Fibroblast of gingiva (primary cell): ENCODE data around the gene KCNE3.

Source experiments
- DNase-seq: peaks from one replicate; pipeline ENCODE4 v3.0.0-alpha.2; 2011; ENCODE audit warnings: low read depth

Gene KCNE3

GRCh38 chr11:74466916-74467885 lies at the start of gene KCNE3:
TSS of gene KCNE3 (minus strand) at chr11:74467549. CDS start at chr11:74457563, 9,986 bp downstream.
- peak; percentile 17 for DNase-seq

GRCh38 chr11:74507582-74507981 lies 40.2 kb upstream of the KCNE3 start:
- DNase-seq: no peak

DNA sequence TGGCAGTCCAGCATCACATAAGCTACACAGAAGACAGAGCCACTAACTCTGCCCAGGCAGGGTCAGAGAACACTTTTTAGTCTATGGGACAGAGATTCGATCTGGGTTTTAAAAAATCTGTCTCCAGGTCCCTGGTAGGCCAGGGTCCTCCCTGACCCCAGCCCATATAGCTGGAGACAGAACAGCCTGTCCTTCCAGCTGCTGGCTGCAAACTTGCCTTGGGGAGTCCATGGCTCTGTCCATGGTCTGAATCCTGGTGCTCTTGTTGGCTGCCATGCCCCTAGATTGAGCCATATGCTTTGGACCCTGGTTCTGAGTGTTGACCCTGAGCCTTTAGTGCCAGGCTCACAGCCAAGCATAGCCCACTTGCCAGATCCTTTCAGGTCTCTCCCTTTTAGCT lies 39.5 kb upstream of the KCNE3 start:
- DNase-seq: no peak

DNA sequence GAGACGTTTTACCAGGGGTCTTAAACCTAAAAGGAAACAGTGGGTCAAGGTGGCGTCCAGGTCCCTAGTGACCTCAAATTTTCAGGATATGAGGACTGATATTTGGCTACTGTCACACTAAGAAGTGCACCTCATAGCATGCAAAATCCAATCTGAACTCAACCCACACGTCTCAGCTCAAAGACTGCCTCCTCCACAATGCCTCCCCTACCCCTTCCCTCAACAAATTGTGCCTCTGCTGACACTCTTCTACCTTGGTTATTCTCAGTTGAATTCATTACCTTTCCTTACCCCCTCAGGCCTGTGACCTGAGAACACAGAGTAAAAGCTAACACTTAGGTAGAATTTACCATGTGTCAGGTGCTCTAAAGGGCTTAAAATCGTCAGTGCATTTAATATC lies 38.6 kb upstream of the KCNE3 start:
- DNase-seq: no peak

DNA sequence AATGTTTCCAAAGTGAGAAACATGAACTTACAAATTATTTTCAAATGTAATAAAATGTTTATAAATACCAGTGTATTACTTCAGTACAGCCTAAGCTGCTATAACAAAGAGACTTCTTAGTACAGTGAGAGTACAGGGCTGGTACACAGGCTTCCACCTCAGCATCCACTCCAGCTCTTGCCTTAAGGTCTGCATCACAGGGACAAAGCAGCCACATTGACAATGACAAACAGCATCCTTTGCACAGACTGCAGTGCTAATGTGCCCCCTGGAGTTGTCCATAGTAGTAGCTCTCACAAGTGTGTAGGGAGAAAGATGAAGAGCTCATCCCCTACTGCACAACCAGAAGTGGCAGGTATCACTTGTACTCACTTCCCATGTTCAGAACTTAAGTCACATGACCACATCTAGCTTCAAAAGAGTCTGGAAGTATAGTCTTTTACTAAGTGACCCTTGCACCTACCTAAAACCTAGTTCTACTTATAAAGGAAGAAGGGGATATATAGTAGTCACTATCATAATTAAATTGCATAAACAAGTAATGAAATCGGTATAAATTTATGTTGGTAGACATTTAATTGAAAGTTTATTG lies 36.8 kb upstream of the KCNE3 start:
- no peak for DNase-seq

DNA sequence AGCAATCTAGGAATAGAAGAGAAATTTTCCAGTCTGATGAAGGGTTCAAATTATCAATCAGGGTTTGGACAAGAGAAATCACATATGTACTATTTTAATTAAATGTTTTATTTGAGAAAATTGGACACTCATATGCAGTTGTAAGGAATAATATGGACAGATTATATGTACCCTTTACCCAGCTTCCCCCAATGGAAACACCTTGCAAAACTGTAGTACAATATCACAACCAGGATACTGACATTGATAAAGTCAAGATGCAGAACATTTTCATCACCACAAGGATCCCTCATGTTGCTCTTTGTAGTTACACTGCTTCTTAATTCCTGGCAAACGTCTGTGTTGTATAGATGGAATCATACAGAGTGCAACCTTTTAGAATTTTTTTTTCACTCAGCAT lies 27.6 kb upstream of the KCNE3 start:
- no peak for DNase-seq

DNA sequence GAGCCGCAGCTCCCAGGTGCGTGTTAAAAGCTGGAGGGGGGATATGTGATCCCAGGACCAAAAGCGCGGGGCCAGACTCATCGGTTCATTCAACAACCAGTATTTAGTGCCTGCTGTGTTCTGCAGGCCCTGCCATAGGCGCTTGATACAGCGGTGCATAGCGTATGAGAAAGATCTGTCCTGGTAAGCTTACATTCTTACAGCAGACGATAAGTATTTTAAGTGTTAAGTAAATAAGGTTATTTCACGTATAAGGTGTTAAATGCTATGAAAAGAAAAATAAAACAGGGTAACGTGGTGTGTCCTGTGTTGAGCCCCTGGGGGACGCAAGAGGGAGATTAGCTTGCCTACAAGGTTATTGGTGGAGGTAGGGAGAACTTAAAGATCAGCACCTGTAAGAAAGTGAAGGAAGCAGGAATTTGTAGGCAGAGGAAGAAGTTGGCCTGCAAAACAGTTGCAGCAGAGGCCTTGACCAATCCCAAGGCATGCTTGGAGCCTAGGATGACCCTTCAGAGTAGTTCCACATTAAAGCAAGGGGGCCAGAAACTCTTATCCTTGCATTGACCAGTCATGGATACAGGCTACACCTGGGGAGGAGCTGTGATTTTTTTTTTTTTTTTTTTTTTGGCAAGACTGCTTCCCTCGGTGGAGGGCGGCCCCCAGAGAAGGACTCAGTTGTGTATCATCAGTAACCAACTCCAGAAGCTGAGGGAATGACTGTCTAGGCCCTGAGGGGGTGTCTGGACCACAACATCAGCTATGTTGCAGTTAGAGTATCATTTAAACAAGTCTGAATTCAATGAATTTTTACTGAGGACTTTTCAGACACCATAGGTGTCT lies 26.7 kb upstream of the KCNE3 start:
- no peak for DNase-seq

- DNase-seq: peak; percentile 95
Measured at GRCh38 chr11:74492974-74493790, 25.8 kb upstream of the KCNE3 start, which contains the start of gene LIPT2. TSS of gene LIPT2 (minus strand) at chr11:74493724. CDS start at chr11:74493703, 21 bp downstream.

DNA sequence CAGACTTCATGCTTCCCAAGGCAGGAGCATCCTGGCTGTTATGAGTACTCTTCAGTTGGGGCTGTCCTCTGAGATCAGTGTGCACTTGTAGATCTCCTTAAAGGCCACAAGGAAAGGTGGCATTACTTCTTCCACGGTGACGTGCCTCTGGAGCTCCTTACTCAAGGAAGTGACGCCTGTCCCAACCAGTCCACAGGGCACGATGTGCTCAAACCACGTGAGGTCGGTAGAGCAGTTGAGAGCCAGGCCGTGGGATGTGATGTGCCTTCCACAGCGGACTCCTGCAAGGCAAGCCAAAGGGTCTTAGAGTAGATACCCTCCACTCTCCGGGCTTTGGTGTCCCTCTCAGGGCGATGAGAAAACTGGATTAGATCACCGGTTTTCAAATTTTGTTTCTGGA lies 24.7 kb upstream of the KCNE3 start:
- no peak for DNase-seq

DNA sequence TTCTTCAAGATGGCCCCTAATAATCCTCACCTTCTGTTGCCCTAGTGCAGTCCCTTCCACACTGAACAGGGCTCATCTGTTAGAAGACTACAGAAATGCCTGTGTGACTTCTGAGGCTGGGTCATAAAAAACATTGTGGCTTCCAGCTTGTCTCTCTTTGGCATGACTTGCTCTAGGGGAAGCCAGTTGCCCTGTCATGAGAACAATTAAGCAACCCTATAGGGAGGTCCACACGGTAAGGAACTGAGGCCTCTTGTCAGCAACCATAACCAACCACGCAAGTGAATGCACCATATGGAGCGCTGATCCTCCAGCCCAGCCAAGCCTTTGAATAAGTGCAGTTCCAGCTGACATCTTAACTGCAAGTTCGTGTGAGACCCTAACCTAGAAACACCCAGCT lies 23.6 kb upstream of the KCNE3 start:
- DNase-seq: no peak

GRCh38 chr11:74487875-74488274 lies 20.5 kb upstream of the KCNE3 start:
- DNase-seq: no peak

- DNase-seq: no peak
Measured at GRCh38 chr11:74485868-74486267, 18.5 kb upstream of the KCNE3 start.

GRCh38 chr11:74480688-74481417 lies 13.5 kb upstream of the KCNE3 start:
- DNase-seq: no peak

- DNase-seq: no peak
Measured at GRCh38 chr11:74479732-74480123, 12.4 kb upstream of the KCNE3 start.

DNA sequence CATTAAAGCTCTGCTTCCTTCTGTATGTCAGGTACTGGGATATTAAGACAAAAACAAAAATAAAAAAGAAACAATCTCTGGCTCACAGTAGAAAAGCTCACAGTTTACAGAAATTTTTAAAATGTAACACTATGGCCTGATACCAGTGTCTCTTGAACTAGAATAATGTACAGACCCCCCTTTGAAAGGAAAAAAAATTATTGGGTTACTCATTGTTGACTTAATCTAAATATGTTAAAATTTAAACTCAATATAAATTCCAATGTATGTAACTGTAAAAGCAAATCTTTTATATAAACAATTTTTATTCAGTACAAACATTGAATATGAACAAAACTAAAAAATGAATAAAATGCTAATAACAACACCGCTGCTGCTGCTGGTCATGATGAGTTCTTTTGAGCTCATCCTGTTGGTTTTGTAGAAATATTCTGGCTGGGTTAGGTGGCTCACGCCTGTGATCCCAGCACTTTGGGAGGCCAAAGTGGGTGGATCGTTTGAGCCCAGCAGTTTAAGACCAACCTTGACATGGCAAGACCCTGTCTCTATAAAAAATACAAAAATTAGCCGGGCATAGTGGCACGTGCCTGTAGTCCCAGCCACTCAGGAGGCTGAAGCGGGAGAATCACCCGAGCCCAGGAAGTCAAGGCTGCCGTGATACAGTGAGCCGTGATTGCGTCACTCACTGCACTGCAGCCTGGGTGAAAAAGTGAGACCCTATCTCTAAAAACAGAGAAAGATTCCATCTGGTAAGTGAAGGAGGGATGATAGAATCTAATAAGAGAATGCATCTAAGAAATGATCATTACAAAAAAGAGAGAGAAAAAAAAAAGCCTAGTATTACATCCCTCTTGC lies 11.8 kb upstream of the KCNE3 start:
- DNase-seq: no peak

DNA sequence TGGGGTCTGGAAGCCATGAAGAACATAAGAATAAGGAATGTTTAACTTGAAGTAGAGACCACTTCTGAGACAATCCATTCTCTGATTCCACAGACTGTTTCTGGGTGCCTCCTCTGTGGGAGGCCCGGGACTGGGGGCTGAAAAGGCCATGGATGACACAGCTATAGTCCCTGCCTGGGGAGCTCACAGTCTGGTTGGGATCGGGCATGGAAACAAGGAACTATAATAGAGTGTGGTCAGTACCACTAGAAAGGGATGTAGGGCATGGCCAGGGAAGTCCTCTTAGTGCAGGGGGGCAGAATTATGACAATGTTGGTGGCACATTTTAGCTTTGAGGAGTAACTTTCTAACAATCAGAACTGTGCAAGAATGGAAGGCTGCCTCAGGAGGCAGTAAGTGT lies 9.2 kb upstream of the KCNE3 start:
- DNase-seq: no peak

DNA sequence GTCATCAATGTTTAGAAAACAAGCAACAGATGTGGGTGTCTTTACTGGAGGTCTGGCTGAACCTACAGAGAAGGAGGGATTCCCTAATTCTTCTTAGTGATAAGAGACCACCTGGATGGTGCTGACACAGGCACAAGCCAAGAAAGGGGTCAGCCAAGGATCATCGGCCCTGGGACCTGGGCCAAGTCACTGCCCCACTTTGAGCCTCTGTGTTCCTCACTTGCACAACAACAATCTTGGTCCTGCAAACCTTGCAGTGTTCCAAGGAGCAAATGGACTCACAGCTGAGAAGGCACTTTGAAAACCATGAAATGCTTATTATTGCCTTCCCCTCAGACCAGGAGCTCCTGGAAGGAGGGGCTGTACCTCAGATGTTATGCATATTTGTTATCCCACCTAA lies 7.0 kb upstream of the KCNE3 start:
- no peak for DNase-seq

DNA sequence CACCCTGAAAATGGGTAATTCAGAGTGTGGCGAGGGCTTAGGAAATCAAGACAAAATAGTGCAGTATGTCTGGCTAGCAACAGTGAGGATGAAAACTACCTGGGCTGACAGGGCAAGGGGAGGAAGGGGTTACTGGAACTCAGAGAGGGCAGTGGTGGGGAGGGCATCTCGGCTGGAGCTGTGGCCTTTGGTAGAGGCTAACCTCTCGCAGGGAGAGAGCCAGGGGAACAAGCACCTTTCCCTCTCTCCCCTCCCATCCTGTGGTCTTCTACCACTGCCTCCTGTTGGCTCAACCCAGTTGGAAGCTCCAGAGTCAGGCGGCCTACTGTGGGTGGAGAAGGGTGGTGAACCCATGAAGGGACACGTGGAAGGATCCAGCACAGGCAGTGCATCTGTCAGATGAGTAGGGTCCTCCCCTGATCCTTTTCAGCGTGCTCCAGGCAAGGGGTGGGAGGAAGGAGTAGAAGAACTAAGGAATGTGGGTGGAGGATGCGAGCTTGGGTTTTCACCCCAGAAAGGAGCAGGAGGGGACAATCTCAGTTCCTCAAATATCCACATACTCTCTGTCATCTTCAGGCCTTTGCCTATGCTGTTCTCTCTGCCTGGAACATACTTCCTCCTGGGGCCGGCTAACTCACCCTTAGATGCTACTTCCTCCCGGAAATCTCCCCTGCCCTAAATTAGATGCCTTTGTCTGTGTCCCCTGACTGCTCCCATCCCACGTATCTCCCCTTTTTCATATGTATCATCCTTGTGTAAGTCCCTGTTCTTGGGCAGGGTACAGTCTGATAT lies 6.2 kb upstream of the KCNE3 start:
- DNase-seq: no peak
